NCI-H510A (cell line): ENCODE data around the gene NDUFA12.

Source experiments
- DNase-seq: peaks from one replicate; lab custom pipeline; 2025; lab: John Stamatoyannopoulos, UW

The NDUFA12 gene

GRCh38 chr12:94980577-94980976 lies 22.9 kb downstream of the NDUFA12 start:
- DNase-seq = no peak

GRCh38 chr12:94979941-94980340 lies 23.6 kb downstream of the NDUFA12 start:
- DNase-seq = no peak

- no peak for DNase-seq
These were observed 25.6 kb downstream of the NDUFA12 start for GRCh38 chr12:94977766-94978468.

- no peak for DNase-seq
These were observed 30.3 kb downstream of the NDUFA12 start for GRCh38 chr12:94973221-94973620.

GRCh38 chr12:94972795-94973194 lies 30.7 kb downstream of the NDUFA12 start:
- DNase-seq = no peak

GRCh38 chr12:94971923-94972322 lies 31.6 kb downstream of the NDUFA12 start:
- DNase-seq = no peak

- no peak for DNase-seq
These were observed 32.9 kb downstream of the NDUFA12 start for GRCh38 chr12:94970560-94970959.

GRCh38 chr12:94969424-94969823 lies 34.1 kb downstream of the NDUFA12 start:
- DNase-seq = no peak

- DNase-seq = no peak
These were observed 37.4 kb downstream of the NDUFA12 start for GRCh38 chr12:94965982-94966630.

- DNase-seq = no peak
These were observed 39.8 kb downstream of the NDUFA12 start for GRCh38 chr12:94963649-94964048.

- no peak for DNase-seq
These were observed 40.8 kb downstream of the NDUFA12 start for GRCh38 chr12:94962670-94963069.

- no peak for DNase-seq
These were observed 41.6 kb downstream of the NDUFA12 start for GRCh38 chr12:94961911-94962310.

GRCh38 chr12:94961256-94961824 lies 42.2 kb downstream of the NDUFA12 start:
- DNase-seq = no peak

- no peak for DNase-seq
These were observed 46.5 kb downstream of the NDUFA12 start for GRCh38 chr12:94957006-94957405.

- DNase-seq = no peak
These were observed 48.4 kb downstream of the NDUFA12 start for GRCh38 chr12:94954948-94955592.

GRCh38 chr12:94954029-94954685 lies 49.3 kb downstream of the NDUFA12 start:
- DNase-seq = no peak

- no peak for DNase-seq
These were observed 51.2 kb downstream of the NDUFA12 start for GRCh38 chr12:94952325-94952724.

- no peak for DNase-seq
These were observed 52.2 kb downstream of the NDUFA12 start for GRCh38 chr12:94951071-94951934.

GRCh38 chr12:94948232-94948810 lies 55.2 kb downstream of the NDUFA12 start:
- no peak for DNase-seq

GRCh38 chr12:94942663-94943062 lies 60.8 kb downstream of the NDUFA12 start:
- DNase-seq = no peak

GRCh38 chr12:94941440-94941862 lies 62.0 kb downstream of the NDUFA12 start:
- DNase-seq = peak; percentile 51
